ENCODE results near the gene MRPL12. TPM values are rescaled to one million over a fixed set of nuclear protein-coding genes. Genes with fewer than 3 reads are reported as not detected.
A peak's percentile ranks its signal among the peaks of the same experiment; 100 is the strongest.

Gene MRPL12
- total and polyA plus RNA-seq, 2 of the 13 experiments (the other 11 are each of a cell fraction or from before 2014, with no cell fraction given): 39.1 to 94.1 TPM

- TF ChIP-seq RCOR2 (CRISPR knock-in tag; IDR thresholded peaks at IDR 0.05) (no peak), ZNF605 (CRISPR knock-in tag; IDR thresholded peaks at IDR 0.05) (0 out of 2 replicates have a peak, but pooled peaks have one; percentile 33), MTA1 (CRISPR knock-in tag; IDR thresholded peaks at IDR 0.05; ENCODE audit: borderline replicate concordance) (no peak; the same call in 1 of the 2 replicates), ZNF556 (CRISPR knock-in tag; IDR thresholded peaks at IDR 0.05; ENCODE audit: borderline replicate concordance) (no peak), FOXP1 (IDR thresholded peaks at IDR 0.05) (no peak), FOXP1 (CRISPR knock-in tag; IDR thresholded peaks at IDR 0.05) (0 out of 2 replicates have a peak, but pooled peaks have one; percentile 33), ZNF563 (CRISPR knock-in tag; IDR thresholded peaks at IDR 0.05) (0 out of 2 replicates have a peak, but pooled peaks have one; percentile 24), NKX3-1 (CRISPR knock-in tag; IDR thresholded peaks at IDR 0.05) (no peak), CBX1 (IDR thresholded peaks at IDR 0.05; ENCODE audit: low read depth) (no peak), RBFOX2 (IDR thresholded peaks at IDR 0.05; ENCODE audit: low read depth, low read length) (0 out of 2 replicates have a peak, but pooled peaks have one; percentile 23), GATAD1 (CRISPR knock-in tag; IDR thresholded peaks at IDR 0.05) (no peak), GZF1 (CRISPR knock-in tag; IDR thresholded peaks at IDR 0.05) (no peak), ZBTB21 (CRISPR knock-in tag; IDR thresholded peaks at IDR 0.05) (no peak), ZNF878 (CRISPR knock-in tag; IDR thresholded peaks at IDR 0.05) (no peak), ZNF17 (CRISPR knock-in tag; IDR thresholded peaks at IDR 0.05) (no peak)
Measured at GRCh38 chr17:81680150-81680549, 23.0 kb upstream of the MRPL12 start (continued).

- no peak overlapping the region for H3K4me2 ChIP-seq (ENCODE audit: low read depth, low read length)
- ChIA-PET POLR2A (interaction anchor here (3.3 to 4.5 kb wide), 3 partner anchors 9 to 31 kb away, joined by 26 to 68 read pairs (median 50); partner anchors contain the start of genes CCDC137, OXLD1 and SLC25A10), CTCF (ENCODE audit: low intra/inter-chr PET ratio, low total read pairs) (no interaction called here)
- peaks cover 35% of the 10 kb centered on the region for H3K79me2 ChIP-seq (ENCODE audit: insufficient read depth, low read length)
- H3K9me3 ChIP-seq (ENCODE audit: low read length): no peaks in the 10 kb centered on the region
- peaks cover 6 to 14% of the 10 kb centered on the region in 2 experiments; a peak in 4 of 5 replicates for H3K36me3 ChIP-seq (replicated peaks in 1 of 2; ENCODE audit: control insufficient read depth in 1 of 2, insufficient read depth in 2 of 2, low read length in 2 of 2)
- no peak overlapping the region for H3K9ac ChIP-seq (ENCODE audit: insufficient read depth, low read depth, low read length)
- no peaks in the 10 kb centered on the region for H4K20me1 ChIP-seq (ENCODE audit: insufficient read depth, low read length)
- FAIRE-seq (no peak), DNase-seq (ENCODE audit: low spot score) (no peak), ATAC-seq (no peak)
- no peaks in the 10 kb centered on the region; a peak in 1 of 5 replicates for H3K27me3 ChIP-seq (ENCODE audit: control insufficient read depth in 1 of 2, insufficient read depth in 2 of 2, low read length in 2 of 2)
- H3K27ac ChIP-seq (ENCODE audit: extremely low read length, insufficient read depth, low read length): no peak overlapping the region
- peaks cover 43% of the 10 kb centered on the region for H3K4me1 ChIP-seq (ENCODE audit: insufficient read depth, low read length)
- 97% methylated on average over 17 of the region's 17 CpGs for WGBS (ENCODE audit: low lambda C conversion rate)
- no TSS peak for BruUV-seq (replicated peaks)
- in situ Hi-C loops (cut with HindIII; ENCODE audit: extremely low pct_ligation_motif_present, low pct_unique_long_range_greater_than_20kb): no loop called here
- no peak overlapping the region for H2AFZ ChIP-seq (ENCODE audit: low read length)
- intact Hi-C loops (cut with micrococcal nuclease; ENCODE audit: unreplicated experiment): no loop called here
- no peak overlapping the region for H3K4me3 ChIP-seq (replicated peaks in 1 of 3; ENCODE audit: insufficient read depth in 1 of 3, low read depth in 2 of 3, low read length in 3 of 3)
- TF ChIP-seq MLX (CRISPR knock-in tag; IDR thresholded peaks at IDR 0.05) (no peak), SAP130 (CRISPR knock-in tag; IDR thresholded peaks at IDR 0.05; ENCODE audit: low read depth) (no peak), MEIS2 (CRISPR knock-in tag; IDR thresholded peaks at IDR 0.05) (no peak), ZNF580 (CRISPR knock-in tag; IDR thresholded peaks at IDR 0.05; ENCODE audit: borderline replicate concordance, low read depth) (no peak), FOXP4 (CRISPR knock-in tag; IDR thresholded peaks at IDR 0.05) (no peak), DBP (CRISPR knock-in tag; IDR thresholded peaks at IDR 0.05; ENCODE audit: not compliant biosample characterization) (no peak), ZNF607 (CRISPR knock-in tag; IDR thresholded peaks at IDR 0.05; ENCODE audit: borderline replicate concordance) (no peak), ATF7-NPFF (CRISPR knock-in tag; IDR thresholded peaks at IDR 0.05; ENCODE audit: low read depth) (no peak)
Measured at GRCh38 chr17:81681672-81682071, 21.5 kb upstream of the MRPL12 start.

All from HepG2 (cell line).